Measurements from ENCODE around the gene ZNF333. TPM values are rescaled to one million over a fixed set of nuclear protein-coding genes. Genes with fewer than 3 reads are reported as not detected.

Gene ZNF333
- total RNA-seq, 1 experiment from 2014 or later: 6.0 TPM

DNA sequence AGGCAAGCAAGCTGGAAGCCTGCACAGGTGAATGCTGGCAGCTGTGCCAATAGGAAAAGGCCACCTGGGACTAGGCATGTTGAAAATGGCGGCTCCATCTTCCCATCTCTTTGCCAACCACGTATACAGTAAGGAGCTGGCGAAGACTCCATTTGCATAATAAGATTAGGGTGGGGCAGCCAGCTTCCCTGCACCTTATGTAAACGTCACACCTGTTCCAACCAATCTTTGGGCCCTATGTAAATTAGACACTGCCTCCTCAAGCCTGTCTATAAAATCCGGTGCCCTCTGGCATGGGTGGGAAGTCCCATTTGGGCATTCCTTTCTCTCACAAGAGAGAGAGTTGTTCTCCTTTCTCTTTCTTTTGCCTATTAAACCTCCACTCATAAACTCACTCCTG, 71.8 kb downstream of the ZNF333 start:
- DNase-seq: no peak
- H3K4ac ChIP-seq (ENCODE audit: low read depth, low read length): no peak overlapping the region
- H3T11ph ChIP-seq (ENCODE audit: low read length): no peak overlapping the region
- no peak overlapping the region for H2AK5ac ChIP-seq (ENCODE audit: insufficient read length, low read length)
- H3K56ac ChIP-seq (ENCODE audit: insufficient read length, low read depth, low read length): no peak overlapping the region
- no peak overlapping the region for H4K8ac ChIP-seq (replicated peaks; ENCODE audit: insufficient read length, low read depth, low read length)
- H3K27ac ChIP-seq (ENCODE audit: insufficient read length, low read depth, low read length): no peak overlapping the region
- no peak overlapping the region for H3K14ac ChIP-seq (ENCODE audit: insufficient read depth, low read length)
- Mint-ChIP-seq H3K4me1 (peaks cover 16 to 17% of the 10 kb centered on the region in 2 experiments), H3K4me3 (no peak overlapping the region), H3K36me3 (ENCODE audit: insufficient read depth in 1 of 3, low read depth in 3 of 3) (peaks cover 8 to 12% (median 11%) of the 10 kb centered on the region in 3 experiments), H3K27ac (no peak overlapping the region), H3K9me3 (peaks cover 30 to 60% of the 10 kb centered on the region in 2 experiments), H3K27me3 (ENCODE audit: low read depth) (no peaks in the 10 kb centered on the region; the same call in 1 of the 2 replicates)
- no peaks in the 10 kb centered on the region for H3K27me3 ChIP-seq (ENCODE audit: insufficient read depth, low read length)
- TF ChIP-seq, protein P1, sequence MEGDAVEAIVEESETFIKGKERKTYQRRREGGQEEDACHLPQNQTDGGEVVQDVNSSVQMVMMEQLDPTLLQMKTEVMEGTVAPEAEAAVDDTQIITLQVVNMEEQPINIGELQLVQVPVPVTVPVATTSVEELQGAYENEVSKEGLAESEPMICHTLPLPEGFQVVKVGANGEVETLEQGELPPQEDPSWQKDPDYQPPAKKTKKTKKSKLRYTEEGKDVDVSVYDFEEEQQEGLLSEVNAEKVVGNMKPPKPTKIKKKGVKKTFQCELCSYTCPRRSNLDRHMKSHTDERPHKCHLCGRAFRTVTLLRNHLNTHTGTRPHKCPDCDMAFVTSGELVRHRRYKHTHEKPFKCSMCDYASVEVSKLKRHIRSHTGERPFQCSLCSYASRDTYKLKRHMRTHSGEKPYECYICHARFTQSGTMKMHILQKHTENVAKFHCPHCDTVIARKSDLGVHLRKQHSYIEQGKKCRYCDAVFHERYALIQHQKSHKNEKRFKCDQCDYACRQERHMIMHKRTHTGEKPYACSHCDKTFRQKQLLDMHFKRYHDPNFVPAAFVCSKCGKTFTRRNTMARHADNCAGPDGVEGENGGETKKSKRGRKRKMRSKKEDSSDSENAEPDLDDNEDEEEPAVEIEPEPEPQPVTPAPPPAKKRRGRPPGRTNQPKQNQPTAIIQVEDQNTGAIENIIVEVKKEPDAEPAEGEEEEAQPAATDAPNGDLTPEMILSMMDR (conservative IDR thresholded peaks at IDR 0.05): no peak
- H3K9me3 ChIP-seq (ENCODE audit: control insufficient read depth, low read depth, low read length): no peaks in the 10 kb centered on the region
- H2BK20ac ChIP-seq (ENCODE audit: low read depth, low read length, poor library complexity, severe bottlenecking): no peak overlapping the region
- no peak overlapping the region for H2BK15ac ChIP-seq (ENCODE audit: low read depth, low read length)
- no peak overlapping the region for H3K23ac ChIP-seq (ENCODE audit: insufficient read length, low read depth, low read length)
- H2AFZ ChIP-seq (ENCODE audit: low read length): no peak overlapping the region
- no peaks in the 10 kb centered on the region for H4K20me1 ChIP-seq (ENCODE audit: control insufficient read depth, insufficient read depth, insufficient read length)
- H4K91ac ChIP-seq (ENCODE audit: insufficient read length, low read depth, low read length): no peak overlapping the region
- no peaks in the 10 kb centered on the region for H3K79me1 ChIP-seq (ENCODE audit: insufficient read depth, low read depth, low read length, poor library complexity, severe bottlenecking)
- H3K4me1 ChIP-seq (ENCODE audit: insufficient read depth, low read length): no peaks in the 10 kb centered on the region; the same call in 1 of the 2 replicates
- no peak overlapping the region for H2BK12ac ChIP-seq (ENCODE audit: insufficient read length, low read depth, low read length)
- H2BK120ac ChIP-seq (ENCODE audit: low read depth, low read length, poor library complexity, severe bottlenecking): no peak overlapping the region
- H4K5ac ChIP-seq (ENCODE audit: insufficient read length, low read depth, low read length): no peak overlapping the region
- no CpG with 5 or more reads among the region's 5 CpGs for WGBS (ENCODE audit: extremely low coverage, insufficient read length, low lambda C conversion rate)
- no peak overlapping the region for H3K9ac ChIP-seq (ENCODE audit: extremely low read depth, insufficient read length, low read length)
- no peak overlapping the region for H2BK5ac ChIP-seq (ENCODE audit: insufficient read length, low read length)
- no peaks in the 10 kb centered on the region for H3K23me2 ChIP-seq (ENCODE audit: insufficient read length, low read depth, low read length, poor library complexity, severe bottlenecking)
- H3K4me2 ChIP-seq (ENCODE audit: insufficient read depth, insufficient read length, low read length): no peak overlapping the region
- H3K79me2 ChIP-seq (ENCODE audit: insufficient read depth, low read length): no peaks in the 10 kb centered on the region
- H3K18ac ChIP-seq (ENCODE audit: insufficient read length, low read depth, low read length): no peak overlapping the region
